ENCODE results near the gene DGKD.
A peak's percentile ranks its signal among the peaks of the same experiment; 100 is the strongest.
"Not testable (repeated sequence)": the region's sequence is repeated elsewhere in the genome, so short reads cannot be mapped to it uniquely, and the experiment has no call there.

Gene DGKD, protein sequence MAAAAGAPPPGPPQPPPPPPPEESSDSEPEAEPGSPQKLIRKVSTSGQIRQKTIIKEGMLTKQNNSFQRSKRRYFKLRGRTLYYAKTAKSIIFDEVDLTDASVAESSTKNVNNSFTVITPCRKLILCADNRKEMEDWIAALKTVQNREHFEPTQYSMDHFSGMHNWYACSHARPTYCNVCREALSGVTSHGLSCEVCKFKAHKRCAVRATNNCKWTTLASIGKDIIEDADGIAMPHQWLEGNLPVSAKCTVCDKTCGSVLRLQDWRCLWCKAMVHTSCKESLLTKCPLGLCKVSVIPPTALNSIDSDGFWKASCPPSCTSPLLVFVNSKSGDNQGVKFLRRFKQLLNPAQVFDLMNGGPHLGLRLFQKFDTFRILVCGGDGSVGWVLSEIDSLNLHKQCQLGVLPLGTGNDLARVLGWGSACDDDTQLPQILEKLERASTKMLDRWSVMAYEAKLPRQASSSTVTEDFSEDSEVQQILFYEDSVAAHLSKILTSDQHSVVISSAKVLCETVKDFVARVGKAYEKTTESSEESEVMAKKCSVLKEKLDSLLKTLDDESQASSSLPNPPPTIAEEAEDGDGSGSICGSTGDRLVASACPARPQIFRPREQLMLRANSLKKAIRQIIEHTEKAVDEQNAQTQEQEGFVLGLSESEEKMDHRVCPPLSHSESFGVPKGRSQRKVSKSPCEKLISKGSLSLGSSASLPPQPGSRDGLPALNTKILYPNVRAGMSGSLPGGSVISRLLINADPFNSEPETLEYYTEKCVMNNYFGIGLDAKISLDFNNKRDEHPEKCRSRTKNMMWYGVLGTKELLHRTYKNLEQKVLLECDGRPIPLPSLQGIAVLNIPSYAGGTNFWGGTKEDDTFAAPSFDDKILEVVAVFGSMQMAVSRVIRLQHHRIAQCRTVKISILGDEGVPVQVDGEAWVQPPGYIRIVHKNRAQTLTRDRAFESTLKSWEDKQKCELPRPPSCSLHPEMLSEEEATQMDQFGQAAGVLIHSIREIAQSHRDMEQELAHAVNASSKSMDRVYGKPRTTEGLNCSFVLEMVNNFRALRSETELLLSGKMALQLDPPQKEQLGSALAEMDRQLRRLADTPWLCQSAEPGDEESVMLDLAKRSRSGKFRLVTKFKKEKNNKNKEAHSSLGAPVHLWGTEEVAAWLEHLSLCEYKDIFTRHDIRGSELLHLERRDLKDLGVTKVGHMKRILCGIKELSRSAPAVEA

DNA sequence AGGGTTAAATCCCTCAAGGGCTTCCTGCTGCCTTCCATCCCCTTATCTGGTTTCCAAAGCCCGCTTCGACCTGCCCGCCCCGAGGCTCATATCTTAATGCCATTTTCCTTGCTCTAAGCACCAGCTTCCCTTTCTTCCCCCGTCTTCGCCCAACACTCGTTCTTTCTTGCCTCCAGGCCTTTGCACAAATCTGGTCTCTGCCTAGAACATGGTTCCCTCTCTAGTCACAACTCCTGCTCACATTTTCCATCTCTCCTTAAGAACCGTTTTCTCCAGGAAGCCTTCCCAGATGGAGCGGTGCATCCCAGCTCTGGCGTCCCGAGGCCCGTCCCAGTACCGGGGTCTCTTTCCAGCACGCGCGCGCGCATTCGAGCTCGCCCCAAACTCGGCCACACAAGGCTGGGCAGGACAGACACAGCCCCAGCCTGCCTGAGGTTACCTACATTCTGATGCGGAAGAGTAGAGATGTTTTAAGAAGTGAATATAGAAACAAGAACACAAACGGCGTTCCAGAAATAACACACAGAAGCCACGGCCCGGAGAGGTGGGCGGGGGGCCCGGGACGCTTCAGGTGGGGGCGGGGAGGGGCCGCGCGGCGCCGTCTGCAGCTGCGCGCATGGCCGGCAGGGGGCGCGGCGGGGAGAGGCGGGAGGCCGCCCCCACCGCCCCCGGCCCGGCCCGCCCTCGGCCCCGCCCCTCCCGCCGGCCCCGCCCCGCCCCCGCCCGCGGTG, at the start of gene DGKD:
DGKD (plus strand) TSS at position 726 of the 731 bp plus-strand sequence. CDS start 25 bp downstream, outside the sequence.
- DNase-seq (ENCODE audit: low read depth in 2 of 2), result peak; percentile 74 to 76

DNA sequence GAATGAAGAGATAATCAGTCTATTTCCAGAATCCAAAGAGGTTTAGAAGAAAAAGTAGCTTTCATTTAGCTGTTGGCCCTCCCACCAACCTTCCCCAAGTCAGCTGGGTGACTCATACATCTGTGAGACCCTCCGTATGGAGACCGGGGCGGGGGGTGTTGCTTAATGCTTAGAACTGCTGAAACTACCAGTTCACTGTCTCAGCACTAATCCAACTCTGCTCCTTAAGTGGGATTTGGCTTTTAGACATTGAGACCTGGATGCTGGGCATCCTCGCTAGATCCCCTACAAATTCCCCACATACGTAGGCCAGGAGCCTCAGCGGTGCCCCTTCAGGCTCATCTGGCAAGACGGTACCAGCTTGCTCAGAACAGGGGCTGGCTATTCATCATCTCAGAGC, 46.7 kb upstream of the DGKD start, which contains the start of gene SAG:
SAG (plus strand) TSS at position 252 of the 400 bp plus-strand sequence. CDS start 1,374 bp downstream, outside the sequence.
- no peak for DNase-seq (ENCODE audit: low read depth in 2 of 2)

DNA sequence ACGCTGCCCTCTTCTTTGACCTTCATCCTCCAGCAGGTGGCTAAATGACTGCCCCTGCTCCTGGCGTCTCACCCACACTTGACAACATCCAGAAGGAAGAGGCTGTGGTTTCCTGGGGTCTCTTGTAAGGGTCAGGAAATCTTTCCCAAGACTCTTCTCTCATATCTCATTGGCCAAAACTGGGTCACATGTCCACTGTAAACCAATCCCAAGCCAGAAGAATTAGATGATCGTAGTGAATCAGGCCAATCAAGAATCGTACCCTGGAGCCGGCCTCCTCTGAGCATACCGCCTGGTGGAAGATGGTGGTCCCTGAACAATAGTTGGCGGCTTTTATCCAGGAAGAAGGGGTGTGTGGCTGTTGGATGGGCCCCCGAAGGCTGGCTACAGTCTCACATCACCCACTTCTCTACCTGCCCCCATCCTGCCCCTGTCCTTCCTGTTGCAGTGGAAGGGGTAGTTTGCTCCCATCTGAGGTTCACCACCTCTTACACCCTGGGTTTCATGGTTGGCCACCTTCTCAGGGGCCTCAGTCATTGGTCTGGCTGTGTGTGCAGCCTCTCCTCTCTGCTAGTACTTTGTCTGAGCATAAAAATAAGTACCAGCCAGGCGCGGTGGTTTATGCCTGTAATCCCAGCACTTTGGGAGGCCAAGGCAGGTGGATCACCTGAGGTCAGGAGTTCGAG, 42.9 kb upstream of the DGKD start:
- no peak for DNase-seq (ENCODE audit: low read depth in 2 of 2)

DNA sequence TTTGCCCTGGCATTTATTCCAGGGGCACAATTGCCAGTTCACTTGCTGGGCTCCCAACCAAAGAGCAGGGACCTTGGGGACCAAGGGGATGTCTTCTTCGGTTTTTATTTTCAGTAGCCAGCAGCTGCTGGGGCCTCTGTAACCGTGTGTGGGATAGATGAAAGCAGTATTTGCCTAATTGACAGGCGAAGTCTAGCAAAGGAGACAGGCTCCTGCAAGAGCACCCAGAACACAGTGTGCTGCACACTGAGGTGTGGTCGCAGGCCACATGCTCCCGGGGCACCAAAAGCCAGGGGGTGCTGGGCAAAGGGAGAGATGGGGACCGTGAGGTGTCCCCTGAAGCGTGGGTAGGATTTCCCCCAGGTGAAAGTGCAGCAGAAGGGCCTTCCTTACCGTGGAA, 41.4 kb upstream of the DGKD start:
- DNase-seq (ENCODE audit: low read depth in 2 of 2), result no peak

DNA sequence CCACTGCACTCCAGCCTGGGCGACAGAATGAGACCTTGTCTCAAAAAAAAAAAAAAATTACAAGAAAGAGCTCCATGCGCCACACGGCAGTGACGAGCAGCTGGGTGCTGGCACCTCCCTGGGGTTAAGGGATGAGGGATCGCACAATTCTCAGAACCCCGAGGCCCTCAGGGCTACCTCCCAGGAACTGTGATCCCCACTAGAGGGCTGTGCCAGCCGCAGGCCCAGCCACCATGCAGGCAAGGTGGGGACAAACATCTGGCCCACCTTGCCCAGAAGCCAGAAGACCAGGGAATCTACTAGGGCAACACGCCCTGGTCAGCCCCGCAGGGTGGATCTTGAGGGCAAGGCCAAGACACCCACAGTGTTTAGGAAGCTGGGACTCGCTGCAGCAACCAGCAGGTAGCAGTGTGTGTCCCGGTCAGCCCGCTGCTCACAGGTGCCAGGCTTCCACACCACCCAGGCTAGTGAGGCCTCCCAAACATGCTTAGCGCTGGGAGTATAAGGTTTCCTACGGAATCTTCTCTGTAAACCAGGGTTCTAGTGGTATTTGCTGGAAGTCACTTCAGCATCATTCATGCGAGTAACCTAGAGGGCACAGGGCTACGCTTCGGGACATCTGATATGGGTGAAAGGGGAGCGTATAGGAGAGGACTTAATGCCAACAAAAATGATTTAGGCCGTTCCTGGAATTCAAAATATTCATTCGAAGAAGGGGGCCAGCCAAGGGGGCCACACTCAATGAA, 39.9 kb upstream of the DGKD start:
- no peak for DNase-seq (ENCODE audit: low read depth in 2 of 2)

DNA sequence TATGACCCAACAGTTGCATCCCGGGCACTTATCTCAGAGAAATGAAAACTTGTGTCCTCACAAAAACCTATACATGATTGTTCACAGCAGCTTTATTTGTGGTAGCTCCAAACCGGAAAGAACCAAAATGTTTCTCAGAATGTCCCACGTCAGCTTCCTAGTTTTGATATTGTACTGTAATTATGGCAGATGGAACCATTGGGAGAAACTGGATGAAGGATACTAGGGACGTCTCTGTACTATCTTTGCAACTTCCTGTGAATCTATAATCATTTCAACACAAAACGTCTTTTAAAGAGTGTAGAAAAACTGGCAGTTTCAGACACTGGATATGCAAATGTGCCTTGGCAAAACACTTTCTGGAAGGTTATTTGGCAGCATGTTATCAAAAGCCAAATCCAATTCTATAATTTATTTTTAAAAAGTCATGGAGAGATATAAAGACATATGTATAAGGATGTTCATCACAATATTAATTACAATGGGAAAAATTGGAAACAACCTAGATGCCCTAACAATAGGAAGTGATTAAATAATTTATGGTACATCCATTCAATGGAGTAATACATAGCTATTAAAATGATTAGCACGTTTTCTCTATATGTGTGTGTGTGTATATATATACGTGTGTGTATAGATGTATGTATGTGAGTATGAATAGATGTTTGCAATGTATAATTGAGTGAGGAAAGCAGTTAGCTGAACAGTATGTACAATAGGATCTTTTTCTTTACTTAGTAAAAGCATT, 36.9 kb upstream of the DGKD start:
- no peak for DNase-seq (ENCODE audit: low read depth in 2 of 2)

DNA sequence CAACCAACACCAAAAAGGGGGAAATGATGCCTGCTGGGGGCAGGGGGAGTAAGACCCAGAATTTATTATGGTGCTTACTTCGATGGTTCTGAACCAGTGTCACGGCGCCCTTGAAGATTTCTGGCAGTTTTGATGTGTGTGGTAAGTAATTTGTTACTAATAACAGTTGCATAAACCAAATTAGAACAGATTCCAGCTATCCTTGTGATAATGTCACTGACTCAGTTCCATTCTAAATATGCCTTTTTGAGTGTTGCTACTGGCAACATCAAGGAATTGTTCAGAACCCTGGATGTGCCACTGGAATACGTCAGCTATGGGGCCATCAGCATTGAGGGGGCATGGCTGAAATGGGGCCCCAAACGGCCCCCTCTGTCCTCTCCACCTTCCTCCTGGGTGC, 35.0 kb upstream of the DGKD start:
- no peak for DNase-seq (ENCODE audit: low read depth in 2 of 2)

DNA sequence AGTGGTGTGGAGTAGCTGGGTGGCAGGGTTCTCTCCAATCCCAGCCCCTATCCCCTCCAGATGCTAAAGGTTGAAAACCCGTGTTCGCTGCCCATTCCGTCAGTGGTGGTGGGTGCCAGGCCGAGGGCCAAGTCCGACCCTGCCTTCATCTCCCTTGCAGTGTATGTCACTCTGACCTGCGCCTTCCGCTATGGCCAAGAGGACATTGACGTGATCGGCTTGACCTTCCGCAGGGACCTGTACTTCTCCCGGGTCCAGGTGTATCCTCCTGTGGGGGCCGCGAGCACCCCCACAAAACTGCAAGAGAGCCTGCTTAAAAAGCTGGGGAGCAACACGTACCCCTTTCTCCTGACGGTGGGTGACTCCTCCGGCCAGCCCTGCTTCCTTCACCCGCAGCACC, 33.8 kb upstream of the DGKD start:
- no peak for DNase-seq (ENCODE audit: low read depth in 2 of 2)

DNA sequence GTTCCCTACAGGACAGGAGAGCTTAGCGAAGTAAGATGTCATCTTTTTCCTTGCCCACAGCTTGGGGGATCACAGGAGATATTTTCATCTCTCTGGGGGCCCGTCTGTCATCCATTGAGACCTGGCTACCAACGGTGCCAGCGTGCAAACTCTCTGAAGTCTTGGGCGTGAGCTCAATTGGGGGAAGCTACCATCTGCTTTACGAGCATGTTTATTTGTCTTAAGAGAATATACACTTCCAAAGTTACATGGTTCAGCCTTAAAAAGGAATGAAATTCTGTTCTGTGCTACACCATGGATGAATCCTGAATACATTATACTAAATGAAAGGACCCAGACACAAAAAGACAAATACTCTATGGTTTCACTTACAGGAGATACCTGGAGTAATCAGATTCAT, 33.1 kb upstream of the DGKD start:
- DNase-seq (ENCODE audit: low read depth in 2 of 2), result no peak

DNA sequence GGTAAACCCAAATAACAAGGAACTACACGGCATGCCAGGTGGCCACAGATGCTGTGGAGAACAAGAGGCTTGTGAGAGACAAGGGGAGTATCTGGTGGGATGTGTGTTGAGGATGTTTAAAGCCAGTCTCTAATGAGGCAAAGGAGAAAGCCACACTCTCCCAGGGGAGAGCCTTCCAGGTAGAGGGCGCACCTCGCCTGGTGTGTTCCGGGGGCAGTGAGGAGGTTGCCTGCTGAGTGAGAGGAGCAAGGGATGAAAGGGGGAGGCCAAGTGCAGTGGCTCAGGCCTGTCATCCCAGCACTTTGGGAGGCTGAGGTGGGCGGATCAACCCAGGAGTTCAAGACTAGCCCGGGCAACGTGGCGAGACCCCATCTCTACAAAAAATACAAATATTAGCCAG, 30.4 kb upstream of the DGKD start:
- no peak for DNase-seq (ENCODE audit: low read depth in 2 of 2)

DNA sequence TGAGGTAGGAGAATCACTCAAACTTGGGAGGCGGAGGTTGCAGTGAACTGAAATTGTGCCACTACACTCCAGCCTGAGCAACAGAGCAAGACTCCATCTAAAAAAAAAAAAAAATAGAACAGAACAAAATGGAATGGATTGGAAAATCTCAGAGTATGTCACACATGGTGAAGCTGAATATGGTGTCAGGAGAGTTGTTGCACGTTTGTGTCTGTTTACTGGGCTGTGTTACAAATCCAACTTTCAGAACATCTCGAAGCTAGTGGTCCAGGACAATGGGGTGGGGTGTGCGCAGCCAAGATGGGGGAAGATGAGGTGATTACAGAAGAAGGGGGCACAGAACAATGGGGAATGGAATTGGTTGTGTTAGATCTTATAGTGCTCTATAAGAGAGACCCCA, 29.0 kb upstream of the DGKD start:
- DNase-seq (ENCODE audit: low read depth in 2 of 2), result no peak

DNA sequence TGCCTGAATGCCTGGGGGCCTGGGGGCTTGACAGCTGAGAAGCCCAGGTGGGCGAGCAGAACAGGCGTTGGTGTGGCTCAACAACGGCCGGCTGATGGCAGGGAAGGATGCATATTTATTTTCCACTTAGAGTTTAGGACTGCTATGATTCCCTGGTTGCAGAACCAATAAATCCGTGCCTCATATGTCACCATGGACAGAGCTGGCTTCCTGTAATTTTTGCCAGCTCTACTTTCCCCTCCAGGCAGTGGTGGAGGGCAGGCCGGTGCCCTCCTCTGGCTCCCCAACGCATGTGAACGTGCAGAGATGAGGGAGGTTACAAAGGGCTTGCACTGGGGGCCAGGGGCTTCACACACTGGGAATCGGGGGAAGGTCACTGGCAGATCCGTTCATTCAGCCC, 28.5 kb upstream of the DGKD start:
- DNase-seq (ENCODE audit: low read depth in 2 of 2), result no peak

DNA sequence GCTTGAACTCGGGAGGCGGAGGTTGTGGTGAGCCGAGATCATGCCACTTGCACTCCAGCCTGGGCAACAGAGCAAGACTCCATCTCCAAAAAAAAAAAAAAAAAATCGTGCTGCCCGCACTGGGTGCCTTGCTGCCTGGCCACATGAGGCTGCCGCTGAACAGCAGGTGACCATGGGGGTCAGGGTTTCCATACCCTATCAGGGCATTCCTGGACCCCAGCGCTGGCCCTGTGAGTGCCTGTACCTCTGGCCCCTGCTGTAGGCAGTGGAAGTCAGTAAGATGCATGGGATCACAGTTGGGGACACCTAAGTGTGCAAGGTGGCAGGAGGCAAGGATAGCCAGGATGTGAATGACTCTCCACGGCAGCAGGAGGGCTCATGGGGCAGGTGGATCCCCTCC, 27.8 kb upstream of the DGKD start:
- no peak for DNase-seq (ENCODE audit: low read depth in 2 of 2)

DNA sequence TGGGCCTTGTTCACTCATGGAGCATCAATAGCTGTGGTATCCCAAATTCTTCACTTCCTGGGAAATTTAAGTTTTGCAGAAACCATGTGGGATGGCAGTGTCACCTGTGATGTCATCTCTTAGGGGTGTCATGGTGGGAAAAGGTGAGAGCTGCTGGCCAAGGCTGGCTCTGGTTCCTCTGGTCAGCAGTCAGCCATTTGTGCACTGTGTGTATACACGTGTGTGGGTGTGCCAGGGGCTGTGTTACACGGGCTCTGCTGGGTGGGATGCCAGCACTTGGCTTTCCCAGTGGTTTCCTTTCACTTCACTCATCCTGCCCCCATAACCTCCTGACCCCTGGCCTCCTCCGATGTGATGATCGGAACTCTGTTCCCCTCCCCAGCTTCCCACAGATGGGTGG, 25.4 kb upstream of the DGKD start:
- no peak for DNase-seq (ENCODE audit: low read depth in 2 of 2)

DNA sequence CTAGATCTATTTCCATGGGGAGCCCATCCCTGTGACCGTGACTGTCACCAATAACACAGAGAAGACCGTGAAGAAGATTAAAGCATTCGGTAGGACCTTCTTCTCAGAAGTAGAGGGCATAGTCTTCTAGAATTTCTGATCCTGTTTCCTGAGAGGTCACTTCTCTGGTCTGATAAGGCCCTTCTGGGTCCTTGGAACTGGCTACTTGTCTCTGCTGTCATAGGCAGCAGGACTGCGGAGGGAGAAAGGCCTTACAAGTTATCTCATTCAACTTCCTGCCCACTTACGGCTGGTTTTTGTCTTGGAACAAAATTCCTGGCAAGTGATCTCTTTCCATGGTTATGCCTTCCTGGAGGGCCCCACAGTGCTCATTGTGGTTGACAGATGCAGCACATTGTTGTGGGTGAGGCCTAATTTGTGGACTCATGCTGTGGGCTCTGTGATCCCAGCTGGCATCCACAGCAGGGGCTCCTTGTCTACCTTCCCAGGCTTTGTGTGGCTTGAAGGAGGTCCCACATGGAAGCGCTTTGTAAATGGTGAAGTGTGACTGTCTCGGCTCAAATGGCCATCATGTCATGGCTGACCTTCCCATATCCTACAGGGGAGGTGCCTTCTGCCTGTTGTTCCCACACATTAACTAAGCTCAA, 24.7 kb upstream of the DGKD start:
- DNase-seq (ENCODE audit: low read depth in 2 of 2), result no peak

DNA sequence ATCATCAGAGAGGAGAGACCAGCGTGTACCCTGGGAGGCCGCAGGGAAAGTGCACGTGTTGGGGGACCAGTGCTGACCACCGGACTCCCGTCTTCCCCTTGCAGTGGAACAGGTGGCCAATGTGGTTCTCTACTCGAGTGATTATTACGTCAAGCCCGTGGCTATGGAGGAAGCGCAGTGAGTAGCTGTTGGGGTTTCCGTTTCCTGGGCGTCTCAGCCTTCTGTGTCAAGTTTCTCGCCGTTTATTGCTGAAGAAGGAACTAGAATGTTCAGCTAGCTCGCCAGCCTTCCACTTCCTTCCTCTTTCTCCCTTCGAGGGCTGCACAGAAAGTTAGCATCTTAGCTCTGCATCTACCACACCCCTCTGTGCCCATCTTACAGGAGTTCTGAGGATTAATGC, 22.8 kb upstream of the DGKD start:
- DNase-seq (ENCODE audit: low read depth in 2 of 2), result peak; percentile 31 to 63

DNA sequence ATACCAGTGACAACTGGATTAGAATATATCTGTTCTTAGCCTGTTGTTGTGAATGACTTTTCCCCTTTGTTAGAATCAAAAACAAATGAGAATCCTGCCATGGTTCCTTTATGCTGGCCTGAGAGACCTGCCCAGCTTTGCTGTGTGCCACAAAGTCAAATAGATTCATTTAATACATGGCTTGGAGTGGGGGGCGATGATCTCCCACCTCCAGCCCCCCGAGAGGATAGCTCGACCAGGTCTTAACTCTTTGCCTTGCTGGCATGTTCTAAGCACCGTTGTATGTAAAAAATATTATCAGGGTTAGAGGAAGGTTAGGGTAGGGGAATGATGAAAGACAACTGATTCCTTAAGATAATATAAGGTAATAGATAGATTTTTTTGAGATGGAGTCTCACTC, 22.2 kb upstream of the DGKD start:
- no peak for DNase-seq (ENCODE audit: low read depth in 2 of 2)

DNA sequence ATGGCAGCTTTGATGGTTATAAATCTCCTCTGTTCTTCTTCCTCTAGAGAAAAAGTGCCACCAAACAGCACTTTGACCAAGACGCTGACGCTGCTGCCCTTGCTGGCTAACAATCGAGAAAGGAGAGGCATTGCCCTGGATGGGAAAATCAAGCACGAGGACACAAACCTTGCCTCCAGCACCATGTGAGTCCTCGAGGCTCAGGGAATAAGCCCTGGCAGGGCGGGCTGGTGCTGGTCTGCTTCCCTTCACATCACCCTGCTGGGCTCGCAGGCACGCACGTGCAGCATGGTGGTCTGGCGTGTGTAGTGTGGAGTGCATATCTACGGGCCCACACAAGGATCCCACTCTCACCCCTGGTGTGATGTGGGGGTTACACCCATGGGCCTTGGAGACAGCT, 19.4 kb upstream of the DGKD start:
- no peak for DNase-seq (ENCODE audit: low read depth in 2 of 2)

DNA sequence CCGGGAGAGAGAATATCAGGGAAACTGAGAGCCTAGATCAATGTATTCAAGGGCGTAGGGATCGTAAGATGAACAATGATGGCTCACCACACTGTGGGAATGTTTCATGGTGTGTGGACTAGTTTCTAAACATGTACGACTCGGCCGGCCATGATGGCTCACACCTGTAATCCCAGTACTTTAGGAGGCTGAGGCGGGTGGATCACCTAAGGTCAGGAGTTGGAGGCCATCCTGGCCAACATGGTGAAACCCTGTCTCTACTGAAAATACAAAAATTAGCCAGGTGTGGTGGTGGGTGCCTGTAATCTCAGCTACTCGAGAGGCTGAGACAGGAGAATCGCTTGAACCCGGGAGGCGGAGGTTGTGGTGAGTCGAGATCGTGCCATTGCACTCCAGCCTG, 18.2 kb upstream of the DGKD start:
- DNase-seq (ENCODE audit: low read depth in 2 of 2), result not testable (repeated sequence)
